Measurements from ENCODE around the gene AHRR. TPM values are rescaled to one million over a fixed set of nuclear protein-coding genes. Genes with fewer than 3 reads are reported as not detected.
A peak's percentile ranks its signal among the peaks of the same experiment; 100 is the strongest.

The AHRR gene
- total and polyA plus RNA-seq, 9 of the 15 experiments (the other 6 are each of a cell fraction or from before 2014, with no cell fraction given): 0.06 to 1.6 (median 0.75) TPM; not detected in 1

DNA sequence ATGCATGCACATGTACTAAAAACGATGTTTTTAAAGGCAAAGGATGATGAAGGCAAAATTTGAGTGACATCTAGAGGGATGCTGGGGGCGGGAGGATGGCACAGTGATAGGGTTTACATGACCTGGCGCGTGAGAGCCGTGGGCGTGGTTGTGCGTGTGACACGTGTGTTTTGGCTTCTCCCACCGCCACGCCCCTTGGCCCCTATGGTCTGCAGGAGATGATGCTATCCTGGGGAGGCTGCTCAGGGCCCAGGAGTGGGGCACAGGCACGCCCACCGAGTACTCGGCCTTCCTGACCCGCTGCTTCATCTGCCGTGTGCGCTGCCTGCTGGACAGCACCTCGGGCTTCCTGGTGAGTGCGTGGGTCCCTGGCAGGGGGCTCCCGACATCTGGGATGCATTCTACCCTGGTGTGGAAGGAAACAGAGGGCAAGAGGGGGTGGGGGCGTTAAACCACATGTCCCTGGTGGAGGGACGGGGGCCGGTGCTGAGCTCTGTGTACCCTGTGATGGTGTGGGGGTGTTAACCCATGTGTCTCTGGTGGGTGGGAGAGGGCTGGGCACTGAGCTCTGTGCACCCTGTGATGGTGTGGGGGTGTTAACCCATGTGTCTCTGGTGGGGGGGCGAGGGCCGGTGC lies 102.2 kb downstream of the AHRR start (continued):
- TF ChIP-seq, protein P1, sequence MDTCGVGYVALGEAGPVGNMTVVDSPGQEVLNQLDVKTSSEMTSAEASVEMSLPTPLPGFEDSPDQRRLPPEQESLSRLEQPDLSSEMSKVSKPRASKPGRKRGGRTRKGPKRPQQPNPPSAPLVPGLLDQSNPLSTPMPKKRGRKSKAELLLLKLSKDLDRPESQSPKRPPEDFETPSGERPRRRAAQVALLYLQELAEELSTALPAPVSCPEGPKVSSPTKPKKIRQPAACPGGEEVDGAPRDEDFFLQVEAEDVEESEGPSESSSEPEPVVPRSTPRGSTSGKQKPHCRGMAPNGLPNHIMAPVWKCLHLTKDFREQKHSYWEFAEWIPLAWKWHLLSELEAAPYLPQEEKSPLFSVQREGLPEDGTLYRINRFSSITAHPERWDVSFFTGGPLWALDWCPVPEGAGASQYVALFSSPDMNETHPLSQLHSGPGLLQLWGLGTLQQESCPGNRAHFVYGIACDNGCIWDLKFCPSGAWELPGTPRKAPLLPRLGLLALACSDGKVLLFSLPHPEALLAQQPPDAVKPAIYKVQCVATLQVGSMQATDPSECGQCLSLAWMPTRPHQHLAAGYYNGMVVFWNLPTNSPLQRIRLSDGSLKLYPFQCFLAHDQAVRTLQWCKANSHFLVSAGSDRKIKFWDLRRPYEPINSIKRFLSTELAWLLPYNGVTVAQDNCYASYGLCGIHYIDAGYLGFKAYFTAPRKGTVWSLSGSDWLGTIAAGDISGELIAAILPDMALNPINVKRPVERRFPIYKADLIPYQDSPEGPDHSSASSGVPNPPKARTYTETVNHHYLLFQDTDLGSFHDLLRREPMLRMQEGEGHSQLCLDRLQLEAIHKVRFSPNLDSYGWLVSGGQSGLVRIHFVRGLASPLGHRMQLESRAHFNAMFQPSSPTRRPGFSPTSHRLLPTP (IDR thresholded peaks at IDR 0.05; ENCODE audit: borderline replicate concordance, extremely low read depth, insufficient read length): no peak
- TF ChIP-seq, protein P2, sequence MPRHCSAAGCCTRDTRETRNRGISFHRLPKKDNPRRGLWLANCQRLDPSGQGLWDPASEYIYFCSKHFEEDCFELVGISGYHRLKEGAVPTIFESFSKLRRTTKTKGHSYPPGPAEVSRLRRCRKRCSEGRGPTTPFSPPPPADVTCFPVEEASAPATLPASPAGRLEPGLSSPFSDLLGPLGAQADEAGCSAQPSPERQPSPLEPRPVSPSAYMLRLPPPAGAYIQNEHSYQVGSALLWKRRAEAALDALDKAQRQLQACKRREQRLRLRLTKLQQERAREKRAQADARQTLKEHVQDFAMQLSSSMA (CRISPR knock-in tag; IDR thresholded peaks at IDR 0.05): no peak
- TF ChIP-seq ZNF24 (IDR thresholded peaks at IDR 0.05) (no peak), EGR1 (conservative IDR thresholded peaks at IDR 0.05) (peak; percentile 46; the same call in 1 of the 2 replicates), CBFA2T2 (conservative IDR thresholded peaks at IDR 0.05) (no peak), POLR2G (IDR thresholded peaks at IDR 0.05; ENCODE audit: low read depth, low read length) (0 out of 2 replicates have a peak, but pooled peaks have one; percentile 28), ADNP (tag; IDR thresholded peaks at IDR 0.05) (no peak), BHLHE40 (IDR thresholded peaks at IDR 0.05; ENCODE audit: low read length) (0 out of 2 replicates have a peak, but pooled peaks have one; percentile 25), SREBF2 (CRISPR knock-in tag; IDR thresholded peaks at IDR 0.05) (no peak), ELF1 (tag; IDR thresholded peaks at IDR 0.05) (no peak)
- TF ChIP-seq, protein P3, sequence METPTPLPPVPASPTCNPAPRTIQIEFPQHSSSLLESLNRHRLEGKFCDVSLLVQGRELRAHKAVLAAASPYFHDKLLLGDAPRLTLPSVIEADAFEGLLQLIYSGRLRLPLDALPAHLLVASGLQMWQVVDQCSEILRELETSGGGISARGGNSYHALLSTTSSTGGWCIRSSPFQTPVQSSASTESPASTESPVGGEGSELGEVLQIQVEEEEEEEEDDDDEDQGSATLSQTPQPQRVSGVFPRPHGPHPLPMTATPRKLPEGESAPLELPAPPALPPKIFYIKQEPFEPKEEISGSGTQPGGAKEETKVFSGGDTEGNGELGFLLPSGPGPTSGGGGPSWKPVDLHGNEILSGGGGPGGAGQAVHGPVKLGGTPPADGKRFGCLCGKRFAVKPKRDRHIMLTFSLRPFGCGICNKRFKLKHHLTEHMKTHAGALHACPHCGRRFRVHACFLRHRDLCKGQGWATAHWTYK (CRISPR knock-in tag; IDR thresholded peaks at IDR 0.05): no peak
- TF ChIP-seq, protein P4, sequence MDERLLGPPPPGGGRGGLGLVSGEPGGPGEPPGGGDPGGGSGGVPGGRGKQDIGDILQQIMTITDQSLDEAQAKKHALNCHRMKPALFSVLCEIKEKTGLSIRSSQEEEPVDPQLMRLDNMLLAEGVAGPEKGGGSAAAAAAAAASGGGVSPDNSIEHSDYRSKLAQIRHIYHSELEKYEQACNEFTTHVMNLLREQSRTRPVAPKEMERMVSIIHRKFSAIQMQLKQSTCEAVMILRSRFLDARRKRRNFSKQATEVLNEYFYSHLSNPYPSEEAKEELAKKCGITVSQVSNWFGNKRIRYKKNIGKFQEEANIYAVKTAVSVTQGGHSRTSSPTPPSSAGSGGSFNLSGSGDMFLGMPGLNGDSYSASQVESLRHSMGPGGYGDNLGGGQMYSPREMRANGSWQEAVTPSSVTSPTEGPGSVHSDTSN (CRISPR knock-in tag; IDR thresholded peaks at IDR 0.05; ENCODE audit: low read depth): no peak
- TF ChIP-seq, protein P4 (tag; conservative IDR thresholded peaks at IDR 0.05; ENCODE audit: low read depth): peak; percentile 41; the same call in 1 of the 2 replicates
- TF ChIP-seq, protein P5, sequence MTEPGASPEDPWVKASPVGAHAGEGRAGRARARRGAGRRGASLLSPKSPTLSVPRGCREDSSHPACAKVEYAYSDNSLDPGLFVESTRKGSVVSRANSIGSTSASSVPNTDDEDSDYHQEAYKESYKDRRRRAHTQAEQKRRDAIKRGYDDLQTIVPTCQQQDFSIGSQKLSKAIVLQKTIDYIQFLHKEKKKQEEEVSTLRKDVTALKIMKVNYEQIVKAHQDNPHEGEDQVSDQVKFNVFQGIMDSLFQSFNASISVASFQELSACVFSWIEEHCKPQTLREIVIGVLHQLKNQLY (CRISPR knock-in tag; conservative IDR thresholded peaks at IDR 0.05): no peak
- TF ChIP-seq, protein P6, sequence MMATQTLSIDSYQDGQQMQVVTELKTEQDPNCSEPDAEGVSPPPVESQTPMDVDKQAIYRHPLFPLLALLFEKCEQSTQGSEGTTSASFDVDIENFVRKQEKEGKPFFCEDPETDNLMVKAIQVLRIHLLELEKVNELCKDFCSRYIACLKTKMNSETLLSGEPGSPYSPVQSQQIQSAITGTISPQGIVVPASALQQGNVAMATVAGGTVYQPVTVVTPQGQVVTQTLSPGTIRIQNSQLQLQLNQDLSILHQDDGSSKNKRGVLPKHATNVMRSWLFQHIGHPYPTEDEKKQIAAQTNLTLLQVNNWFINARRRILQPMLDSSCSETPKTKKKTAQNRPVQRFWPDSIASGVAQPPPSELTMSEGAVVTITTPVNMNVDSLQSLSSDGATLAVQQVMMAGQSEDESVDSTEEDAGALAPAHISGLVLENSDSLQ (IDR thresholded peaks at IDR 0.05): peak; percentile 85
